Panc1 (cell line): ENCODE measurements around the gene PLB1. TPM values are rescaled to one million over a fixed set of nuclear protein-coding genes. Genes with fewer than 3 reads are reported as not detected.

Experiments used
- ATAC-seq: fragments of 200-7000 bp; cut with Tn5 transposase; 2 replicates; pipeline ENCODE4 v1.9.1; 2020; ENCODE audit warnings: mild to moderate bottlenecking, moderate library complexity
- BruUV-seq: library from RNA; stranded (reverse); fragments of 400-500 nt; replicated peaks from 2 replicates; lab custom pipeline; 2021; lab: Mats Ljungman, UMichigan
- CTCF ChIA-PET: fragments of 300-600 bp; sonication (Branson Sonifier 250); formaldehyde crosslinking; loops from one replicate; lab custom pipeline; 2022; ENCODE audit warnings: antibody characterized with exemption; lab: Charles Lee
- POLR2A ChIA-PET: fragments of 300-600 bp; sonication (Branson Sonifier 250); formaldehyde crosslinking; loops from one replicate; lab custom pipeline; 2022; ENCODE audit warnings: antibody characterized with exemption; lab: Charles Lee
- DNase-seq: peaks from one replicate; pipeline ENCODE4 v3.0.0-alpha.2; 2010; ENCODE audit warnings: low read depth, low spot score
- H3K27ac ChIP-seq: 2 replicates; pipeline ENCODE4 v1.5.1; 2011; ENCODE audit warnings: mild to moderate bottlenecking, low read length, inconsistent platforms
- H3K27me3 ChIP-seq: fragments of 200-500 bp; sonication (Bioruptor generic); 2 replicates; pipeline ENCODE4 v1.6.0; 2014; ENCODE audit warnings: low read length, inconsistent platforms; ENCODE audit not compliant: control insufficient read depth, insufficient read depth
- H3K36me3 ChIP-seq: fragments of 200-500 bp; sonication (Bioruptor generic); 2 replicates; pipeline ENCODE4 v1.5.1; 2014; ENCODE audit warnings: inconsistent platforms, mild to moderate bottlenecking, low read length, moderate library complexity; ENCODE audit not compliant: control insufficient read depth, insufficient read depth
- H3K4me1 ChIP-seq: 2 replicates; pipeline ENCODE4 v1.5.1; 2011; ENCODE audit warnings: inconsistent platforms, mild to moderate bottlenecking, low read length, moderate library complexity; ENCODE audit not compliant: control insufficient read depth, insufficient read depth
- H3K4me3 ChIP-seq, 2 experiments: 2 replicates each; pipeline ENCODE4 v1.5.1; 2011 to 2012; ENCODE audit warnings: low read depth in 2 of 2, low read length in 2 of 2, mild to moderate bottlenecking in 2 of 2, inconsistent platforms in 1 of 2, moderate library complexity in 1 of 2
- H3K9me3 ChIP-seq: fragments of 200-500 bp; sonication (Bioruptor generic); 2 replicates; pipeline ENCODE4 v1.5.1; 2014; ENCODE audit warnings: low read depth, mild to moderate bottlenecking, inconsistent platforms, low read length, moderate library complexity; ENCODE audit not compliant: control insufficient read depth, insufficient read depth
- POLR2AphosphoS5 ChIP-seq: IDR thresholded peaks from 2 replicates; pipeline ENCODE4 v1.6.1; 2012; ENCODE audit warnings: mild to moderate bottlenecking, low read depth, low read length, moderate library complexity
- SIN3A ChIP-seq: IDR thresholded peaks from 2 replicates; pipeline ENCODE4 v1.6.1; 2012; ENCODE audit warnings: low read depth, mild to moderate bottlenecking, low read length, moderate library complexity, borderline replicate concordance; ENCODE audit not compliant: insufficient read depth
- TCF7L2 ChIP-seq: IDR thresholded peaks from 2 replicates; pipeline ENCODE4 v1.6.1; 2011; ENCODE audit warnings: mild to moderate bottlenecking, low read depth, low read length, inconsistent platforms
- in situ Hi-C: cut with HindIII; loops from 2 replicates; pipeline ENCODE4 v1.10.0; 2016; ENCODE audit warnings: low sequenced_read_pairs, low pct_unique_long_range_greater_than_20kb
- intact Hi-C: fragments of 100-400 bp; cut with micrococcal nuclease; formaldehyde crosslinking; loops from one replicate; pipeline ENCODE4 v1.10.0; 2022; ENCODE audit not compliant: unreplicated experiment
- total RNA-seq: library from RNA; stranded (reverse); gene quantifications from one replicate; pipeline ENCODE4 v1.2.1, GENCODE V29; 2021; ENCODE audit not compliant: unreplicated experiment
- TF ChIP-seq, protein P1 (sequence below): fragments of 450-650 bp; IDR thresholded peaks from 2 replicates; pipeline ENCODE4 v1.5.1; 2017; ENCODE audit warnings: mild to moderate bottlenecking
- TF ChIP-seq, protein P2 (sequence below), 2 experiments: IDR thresholded peaks; 2 replicates each; pipeline ENCODE4 v1.6.1; 2011 to 2012; ENCODE audit warnings: low read depth in 2 of 2, control low read depth in 1 of 2, low read length in 1 of 2, mild to moderate bottlenecking in 1 of 2, moderate library complexity in 1 of 2; ENCODE audit not compliant: insufficient read depth in 1 of 2

The PLB1 gene
- total RNA-seq, 1 experiment from 2014 or later = 0.80 TPM

DNA sequence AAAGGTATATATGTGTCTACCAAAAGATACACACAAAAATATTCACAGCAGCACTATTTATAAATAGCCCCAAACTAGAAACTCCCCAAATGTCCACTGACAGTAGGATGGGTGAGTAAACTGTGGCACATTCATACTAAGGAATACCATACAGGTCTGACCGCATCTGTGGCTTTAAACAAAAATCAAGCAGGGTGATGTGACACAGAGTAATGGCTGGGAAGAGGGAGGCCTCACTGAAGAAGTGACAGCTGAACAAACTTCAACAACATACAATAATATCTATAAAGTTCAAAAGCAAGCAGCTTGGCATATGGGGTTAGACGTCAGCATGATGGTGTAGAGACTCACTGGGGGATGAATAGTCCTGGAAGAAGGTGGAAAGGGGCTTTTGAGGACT lies 140.6 kb downstream of the PLB1 start:
- TF ChIP-seq, protein P1, sequence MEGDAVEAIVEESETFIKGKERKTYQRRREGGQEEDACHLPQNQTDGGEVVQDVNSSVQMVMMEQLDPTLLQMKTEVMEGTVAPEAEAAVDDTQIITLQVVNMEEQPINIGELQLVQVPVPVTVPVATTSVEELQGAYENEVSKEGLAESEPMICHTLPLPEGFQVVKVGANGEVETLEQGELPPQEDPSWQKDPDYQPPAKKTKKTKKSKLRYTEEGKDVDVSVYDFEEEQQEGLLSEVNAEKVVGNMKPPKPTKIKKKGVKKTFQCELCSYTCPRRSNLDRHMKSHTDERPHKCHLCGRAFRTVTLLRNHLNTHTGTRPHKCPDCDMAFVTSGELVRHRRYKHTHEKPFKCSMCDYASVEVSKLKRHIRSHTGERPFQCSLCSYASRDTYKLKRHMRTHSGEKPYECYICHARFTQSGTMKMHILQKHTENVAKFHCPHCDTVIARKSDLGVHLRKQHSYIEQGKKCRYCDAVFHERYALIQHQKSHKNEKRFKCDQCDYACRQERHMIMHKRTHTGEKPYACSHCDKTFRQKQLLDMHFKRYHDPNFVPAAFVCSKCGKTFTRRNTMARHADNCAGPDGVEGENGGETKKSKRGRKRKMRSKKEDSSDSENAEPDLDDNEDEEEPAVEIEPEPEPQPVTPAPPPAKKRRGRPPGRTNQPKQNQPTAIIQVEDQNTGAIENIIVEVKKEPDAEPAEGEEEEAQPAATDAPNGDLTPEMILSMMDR = no peak
- TF ChIP-seq TCF7L2 (no peak), SIN3A (no peak), POLR2AphosphoS5 (no peak)
- TF ChIP-seq, protein P2, sequence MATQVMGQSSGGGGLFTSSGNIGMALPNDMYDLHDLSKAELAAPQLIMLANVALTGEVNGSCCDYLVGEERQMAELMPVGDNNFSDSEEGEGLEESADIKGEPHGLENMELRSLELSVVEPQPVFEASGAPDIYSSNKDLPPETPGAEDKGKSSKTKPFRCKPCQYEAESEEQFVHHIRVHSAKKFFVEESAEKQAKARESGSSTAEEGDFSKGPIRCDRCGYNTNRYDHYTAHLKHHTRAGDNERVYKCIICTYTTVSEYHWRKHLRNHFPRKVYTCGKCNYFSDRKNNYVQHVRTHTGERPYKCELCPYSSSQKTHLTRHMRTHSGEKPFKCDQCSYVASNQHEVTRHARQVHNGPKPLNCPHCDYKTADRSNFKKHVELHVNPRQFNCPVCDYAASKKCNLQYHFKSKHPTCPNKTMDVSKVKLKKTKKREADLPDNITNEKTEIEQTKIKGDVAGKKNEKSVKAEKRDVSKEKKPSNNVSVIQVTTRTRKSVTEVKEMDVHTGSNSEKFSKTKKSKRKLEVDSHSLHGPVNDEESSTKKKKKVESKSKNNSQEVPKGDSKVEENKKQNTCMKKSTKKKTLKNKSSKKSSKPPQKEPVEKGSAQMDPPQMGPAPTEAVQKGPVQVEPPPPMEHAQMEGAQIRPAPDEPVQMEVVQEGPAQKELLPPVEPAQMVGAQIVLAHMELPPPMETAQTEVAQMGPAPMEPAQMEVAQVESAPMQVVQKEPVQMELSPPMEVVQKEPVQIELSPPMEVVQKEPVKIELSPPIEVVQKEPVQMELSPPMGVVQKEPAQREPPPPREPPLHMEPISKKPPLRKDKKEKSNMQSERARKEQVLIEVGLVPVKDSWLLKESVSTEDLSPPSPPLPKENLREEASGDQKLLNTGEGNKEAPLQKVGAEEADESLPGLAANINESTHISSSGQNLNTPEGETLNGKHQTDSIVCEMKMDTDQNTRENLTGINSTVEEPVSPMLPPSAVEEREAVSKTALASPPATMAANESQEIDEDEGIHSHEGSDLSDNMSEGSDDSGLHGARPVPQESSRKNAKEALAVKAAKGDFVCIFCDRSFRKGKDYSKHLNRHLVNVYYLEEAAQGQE (IDR thresholded peaks at IDR 0.05; ENCODE audit: insufficient read depth in 1 of 2, low read depth in 2 of 2, low read length in 1 of 2) = no peak
- intact Hi-C loops = no loop called here
- no peak overlapping the region for H3K27ac ChIP-seq
- ChIA-PET CTCF (no interaction called here), POLR2A (no interaction called here)
- no TSS peak for BruUV-seq
- DNase-seq (no peak), ATAC-seq (no peak)
- H3K27me3 ChIP-seq = no peaks in the 10 kb centered on the region
- H3K36me3 ChIP-seq = no peaks in the 10 kb centered on the region
- no peak overlapping the region for H3K4me3 ChIP-seq
- in situ Hi-C loops = no loop called here
- H3K9me3 ChIP-seq = no peaks in the 10 kb centered on the region
- no peaks in the 10 kb centered on the region for H3K4me1 ChIP-seq

GRCh38 chr2:28637066-28638047 lies 141.5 kb downstream of the PLB1 start:
- CTCF ChIA-PET = no interaction called here
- in situ Hi-C loops = no loop called here
- no peak for DNase-seq

More at GRCh38 chr2:28637066-28638047, 141.5 kb downstream of the PLB1 start:
- Histone ChIP-seq H3K27ac (no peak overlapping the region), H3K27me3 (no peaks in the 10 kb centered on the region), H3K36me3 (no peaks in the 10 kb centered on the region), H3K4me3 (no peak overlapping the region), H3K4me1 (no peaks in the 10 kb centered on the region), H3K9me3 (no peaks in the 10 kb centered on the region)
- POLR2A ChIA-PET = no interaction called here
- ATAC-seq = no peak
- intact Hi-C loops = no loop called here
- TF ChIP-seq, protein P2 (IDR thresholded peaks at IDR 0.05; ENCODE audit: insufficient read depth in 1 of 2, low read depth in 2 of 2, low read length in 1 of 2) = no peak
- TF ChIP-seq POLR2AphosphoS5 (no peak), TCF7L2 (no peak)
- TF ChIP-seq, protein P1 = no peak
- BruUV-seq = no TSS peak
